SK-N-DZ (cell line): ENCODE data around the gene TMEM255B.
"Not testable (repeated sequence)": the region's sequence is repeated elsewhere in the genome, so short reads cannot be mapped to it uniquely, and the experiment has no call there.

Experiments used
- DNase-seq: peaks from one replicate; pipeline ENCODE4 v3.0.0-alpha.2; 2015; ENCODE audit warnings: low spot score

The TMEM255B gene

DNA sequence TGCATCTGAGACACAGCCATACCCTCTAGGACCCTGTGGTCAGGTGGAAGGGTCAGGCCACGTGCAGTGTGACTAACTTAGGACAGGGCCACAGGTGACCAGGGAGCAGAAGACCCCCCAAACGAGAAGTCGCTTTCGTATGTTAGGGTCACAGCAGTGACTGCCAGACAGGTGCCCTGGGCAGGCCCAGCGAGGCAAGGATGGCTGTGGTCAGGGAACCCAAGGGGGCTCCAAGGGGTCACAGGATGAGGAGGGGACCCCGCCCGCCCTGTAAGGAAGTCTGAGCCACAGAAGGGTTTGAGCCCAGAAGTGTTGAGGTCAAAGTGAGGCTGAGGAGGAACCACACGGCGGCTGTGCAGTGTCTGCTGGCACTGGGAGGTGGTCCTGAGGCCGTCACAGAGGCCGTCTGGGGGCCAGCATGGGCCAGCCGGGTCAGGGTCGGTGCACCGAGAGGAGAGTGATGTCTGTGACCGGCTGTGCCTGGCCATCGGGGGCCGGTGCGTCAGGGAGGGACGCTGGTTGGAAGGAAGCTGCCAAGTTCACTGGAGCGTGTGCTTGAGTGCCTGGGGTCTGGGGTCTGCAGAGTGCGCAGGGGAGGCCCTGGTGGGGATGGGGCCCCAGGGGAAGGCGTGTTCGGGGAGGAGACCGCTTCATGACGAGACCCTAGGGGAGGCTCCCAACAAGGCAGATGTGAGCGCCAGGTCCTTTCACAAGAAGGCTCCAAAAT is 24.8 kb upstream of the TMEM255B start:
- DNase-seq, result no peak

DNA sequence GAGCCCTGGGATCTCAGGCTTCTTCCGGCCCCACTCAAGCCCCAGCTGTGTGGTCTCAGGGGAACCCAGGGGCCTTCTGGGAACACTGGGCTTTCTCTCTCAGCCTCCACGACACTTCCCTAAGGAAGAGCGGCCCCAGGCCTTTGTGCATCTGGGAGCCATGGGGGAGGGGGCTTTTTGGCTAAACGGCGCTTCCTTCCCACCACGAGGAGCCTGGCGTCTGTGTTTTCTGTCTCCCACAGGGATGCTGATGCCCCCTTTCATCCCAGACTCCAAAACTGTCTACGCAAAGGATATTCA is 24.2 kb upstream of the TMEM255B start:
- DNase-seq, result no peak

DNA sequence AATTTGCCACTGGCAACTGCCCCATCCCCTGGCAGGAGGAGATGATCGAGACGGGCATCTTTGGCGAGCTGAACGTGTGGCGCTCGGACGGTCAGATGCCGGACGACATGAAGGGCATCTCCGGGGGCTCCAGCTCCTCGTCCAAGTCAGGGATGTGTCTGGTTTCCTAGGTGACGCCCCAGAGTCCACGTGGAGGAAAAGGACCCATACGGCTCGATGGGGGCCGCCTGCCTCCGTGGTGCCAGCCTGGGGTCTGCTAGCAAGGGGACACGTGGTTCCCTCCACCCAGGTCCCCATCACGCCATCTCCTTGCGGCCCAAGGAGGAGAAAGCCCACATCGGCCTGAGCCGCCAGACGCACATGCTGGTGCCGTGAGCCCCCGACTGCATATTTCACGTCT is 23.8 kb upstream of the TMEM255B start:
- no peak for DNase-seq

DNA sequence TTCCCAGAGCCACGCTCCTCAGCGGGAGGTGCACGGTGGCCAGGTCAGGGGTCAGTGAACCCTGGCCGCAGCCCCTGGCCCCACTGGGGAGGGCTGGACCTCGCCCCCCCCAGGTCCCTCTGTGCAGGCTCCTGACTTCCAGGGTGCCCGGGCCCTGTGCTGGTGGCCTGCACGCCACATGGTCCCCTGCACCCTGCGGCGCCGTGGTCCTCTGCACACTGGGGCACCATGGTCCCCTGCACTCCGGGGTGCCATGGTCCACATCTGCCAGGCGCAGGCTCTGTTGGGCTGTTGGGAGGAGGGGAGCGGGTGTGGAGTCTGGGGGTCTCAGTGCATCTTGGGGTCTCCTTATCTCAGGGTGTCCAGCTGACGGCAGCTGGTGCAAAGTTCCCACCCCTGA is 23.3 kb upstream of the TMEM255B start:
- DNase-seq, result no peak

DNA sequence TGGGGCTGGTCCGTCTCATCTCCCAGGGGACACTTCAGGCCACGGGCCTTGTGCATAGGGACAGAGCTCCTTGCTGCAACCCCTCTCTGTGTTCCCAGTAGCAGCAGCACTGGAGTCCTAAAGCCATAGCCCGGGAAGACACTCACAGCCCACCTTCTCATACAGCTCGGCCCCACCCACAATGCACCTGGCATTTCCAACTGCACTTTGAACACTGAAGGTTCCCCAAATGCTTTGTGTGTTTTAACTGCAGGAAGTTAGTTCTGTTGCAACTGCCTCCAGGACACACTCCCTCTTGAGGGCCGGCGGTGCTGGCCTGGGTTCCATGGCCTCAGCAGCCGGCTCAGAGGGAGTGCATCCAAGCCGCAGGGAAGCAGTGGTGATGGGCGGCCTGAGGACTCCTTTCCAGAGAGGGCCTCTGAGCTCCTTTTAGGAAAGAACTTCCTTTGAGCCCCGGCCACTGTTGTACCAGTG is 22.7 kb upstream of the TMEM255B start:
- DNase-seq, result no peak

DNA sequence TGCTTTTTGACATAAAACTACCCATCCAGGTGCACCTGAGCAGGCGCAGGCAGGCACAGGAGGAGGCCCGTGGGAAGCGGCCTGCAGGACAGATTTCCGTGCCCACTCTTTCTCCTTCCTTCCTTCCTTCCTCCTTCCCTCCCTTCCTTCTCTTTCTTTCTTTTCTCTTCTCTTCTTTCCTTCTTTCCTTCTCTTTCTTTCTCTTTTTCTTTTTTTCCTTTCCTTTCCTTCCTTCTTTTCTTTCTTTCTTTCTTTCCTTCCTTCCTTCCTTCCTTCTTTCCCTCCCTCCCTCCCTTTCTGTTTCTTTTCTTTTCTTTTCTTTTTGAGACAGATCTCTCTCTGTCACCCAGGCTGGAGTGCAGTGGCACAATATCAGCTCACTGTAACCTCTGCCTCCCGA is 21.2 kb upstream of the TMEM255B start:
- DNase-seq, result no peak

DNA sequence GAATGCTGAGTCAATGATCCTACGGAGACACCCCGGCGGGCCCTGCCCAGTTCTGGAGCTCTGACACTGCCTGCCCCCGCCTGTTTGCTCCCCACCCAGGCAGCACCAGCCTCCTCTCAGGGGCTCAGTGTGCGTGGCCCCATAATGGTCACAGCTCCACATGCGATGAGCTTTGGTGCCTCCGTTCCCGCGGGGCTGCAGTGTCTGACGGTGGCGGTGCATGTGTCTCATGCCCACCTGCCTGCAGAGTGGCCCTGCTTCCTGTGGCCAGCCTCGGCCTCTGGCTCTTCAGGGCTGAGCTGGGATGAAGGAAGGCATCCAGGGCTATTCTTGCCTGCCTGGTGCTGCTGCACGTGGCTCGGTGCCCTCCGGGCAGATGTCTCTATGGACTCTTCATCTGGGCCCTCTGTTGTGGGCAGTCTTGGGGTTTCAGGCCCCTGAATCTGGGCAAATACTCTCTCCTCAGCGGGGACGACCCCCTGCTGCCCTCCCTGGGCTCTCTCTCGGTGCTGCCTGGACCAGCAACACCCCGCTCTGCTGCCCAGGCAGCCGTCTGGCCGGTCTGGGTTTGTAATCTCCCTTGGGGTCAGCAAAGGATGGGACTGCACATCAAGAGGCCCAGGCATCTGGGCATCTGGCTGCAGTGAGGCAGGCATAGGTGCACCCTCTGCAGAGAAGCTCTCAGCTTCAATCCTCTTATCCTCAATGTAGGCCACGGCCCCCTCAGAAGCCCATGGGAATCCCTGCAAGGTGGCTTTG is 19.3 kb upstream of the TMEM255B start:
- DNase-seq, result no peak

DNA sequence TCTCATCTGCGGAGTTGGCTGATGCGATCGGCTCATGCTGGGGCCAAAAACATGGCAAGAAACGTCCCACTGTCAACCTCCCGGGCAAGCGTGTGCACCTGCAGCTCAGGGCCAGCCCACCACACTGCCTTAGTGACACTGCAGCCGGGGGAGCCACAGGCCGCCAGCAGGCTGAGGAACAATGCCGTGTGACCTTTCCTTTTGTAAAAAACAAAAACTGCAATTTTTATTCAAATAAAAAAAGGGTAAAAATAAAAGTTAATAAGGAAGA is 18.8 kb upstream of the TMEM255B start:
- DNase-seq, result no peak

DNA sequence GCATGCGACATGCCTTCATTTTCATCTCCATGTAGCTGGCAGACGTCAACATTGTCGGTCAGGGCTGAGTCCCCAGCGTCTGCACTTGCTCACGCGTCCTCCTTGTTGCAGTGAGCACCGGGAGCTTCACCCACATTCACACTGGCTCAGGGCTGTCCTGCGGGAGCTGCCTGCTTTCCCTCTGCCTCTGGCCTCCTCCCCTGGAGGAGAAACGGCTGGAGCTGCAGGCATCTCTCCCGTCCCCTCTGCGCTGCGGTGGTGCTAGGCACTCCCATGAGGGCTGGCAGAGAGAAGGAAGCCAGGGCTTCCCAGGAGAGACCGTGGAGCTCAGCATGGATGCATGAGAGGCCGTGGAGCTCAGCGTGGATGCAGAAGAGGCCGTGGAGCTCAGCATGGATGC is 18.4 kb upstream of the TMEM255B start:
- no peak for DNase-seq

DNA sequence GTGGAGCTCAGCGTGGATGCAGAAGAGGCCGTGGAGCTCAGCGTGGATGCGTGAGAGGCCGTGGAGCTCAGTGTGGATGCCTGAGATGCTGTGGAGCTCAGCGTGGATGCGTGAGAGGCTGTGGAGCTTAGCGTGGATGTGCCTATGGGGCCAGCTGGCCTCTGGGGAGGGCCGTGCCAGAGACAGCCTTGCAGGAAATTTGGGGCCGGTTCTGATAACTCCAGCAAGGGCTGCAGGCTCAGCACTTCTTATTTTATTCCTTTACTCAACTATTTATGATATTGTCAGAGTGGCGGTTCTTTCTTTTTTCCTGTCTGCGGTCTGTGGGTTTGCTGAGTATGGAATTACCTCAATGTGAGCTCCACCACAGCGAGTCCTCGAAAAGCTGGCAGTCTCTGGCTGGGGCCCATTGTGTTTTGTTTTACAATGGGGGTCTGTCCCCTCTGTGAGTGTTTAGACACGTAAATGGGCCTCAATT is 17.8 kb upstream of the TMEM255B start:
- no peak for DNase-seq

DNA sequence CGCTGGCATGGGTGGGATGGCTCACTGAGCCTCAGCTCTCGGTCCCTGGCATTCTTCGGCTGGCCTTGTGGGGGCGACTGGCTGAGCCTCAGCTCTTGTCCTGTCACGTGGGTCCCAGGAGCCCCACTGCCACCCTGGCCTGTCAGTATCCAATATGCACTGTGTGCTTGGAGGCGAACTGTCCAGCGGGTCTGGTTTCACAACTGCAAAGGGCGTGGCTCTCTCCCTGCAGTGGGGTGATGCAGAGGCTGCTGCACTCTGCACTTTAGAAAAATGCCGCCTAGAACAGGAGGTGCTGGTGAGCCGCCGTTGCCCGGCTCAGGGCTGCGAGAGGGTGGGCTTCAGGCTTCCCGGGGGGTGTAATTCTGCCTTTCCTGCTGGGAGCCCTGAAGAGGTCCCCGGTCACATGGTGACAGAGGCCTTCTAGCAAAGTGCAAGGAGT is 17.0 kb upstream of the TMEM255B start:
- peak; percentile 56 for DNase-seq

DNA sequence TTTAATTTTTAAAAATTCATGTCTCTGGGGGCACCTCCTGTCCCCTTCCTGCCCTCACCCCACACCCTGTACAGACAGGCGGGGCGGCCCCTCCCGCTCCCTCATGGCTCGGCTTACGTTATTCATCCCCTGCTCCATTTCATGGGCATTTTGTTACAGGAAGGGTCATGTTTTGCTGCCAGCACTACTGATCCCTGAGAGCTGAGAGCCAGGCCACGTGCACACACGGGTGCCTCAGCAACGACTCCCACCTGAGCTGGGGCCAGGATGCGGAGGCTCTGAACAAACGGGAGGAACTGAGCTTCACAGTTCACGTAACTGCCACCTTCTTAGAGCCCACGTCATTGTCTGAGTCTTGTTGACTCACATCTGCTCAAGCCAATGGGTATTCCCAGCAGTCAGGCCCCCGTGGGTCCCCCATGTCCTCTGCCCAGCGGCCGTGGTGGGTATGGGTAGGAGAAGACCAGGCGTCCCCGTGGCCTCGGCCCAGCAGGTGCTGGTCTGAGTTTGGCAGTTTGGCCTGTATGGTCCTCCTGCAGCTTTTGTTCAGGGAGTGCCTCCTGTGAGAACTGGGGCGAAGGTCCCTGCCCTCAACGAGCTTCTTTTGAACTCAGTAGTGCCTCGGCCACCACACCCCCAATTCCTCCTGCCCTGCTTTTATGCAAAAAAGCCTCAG is 16.4 kb upstream of the TMEM255B start:
- DNase-seq, result no peak

DNA sequence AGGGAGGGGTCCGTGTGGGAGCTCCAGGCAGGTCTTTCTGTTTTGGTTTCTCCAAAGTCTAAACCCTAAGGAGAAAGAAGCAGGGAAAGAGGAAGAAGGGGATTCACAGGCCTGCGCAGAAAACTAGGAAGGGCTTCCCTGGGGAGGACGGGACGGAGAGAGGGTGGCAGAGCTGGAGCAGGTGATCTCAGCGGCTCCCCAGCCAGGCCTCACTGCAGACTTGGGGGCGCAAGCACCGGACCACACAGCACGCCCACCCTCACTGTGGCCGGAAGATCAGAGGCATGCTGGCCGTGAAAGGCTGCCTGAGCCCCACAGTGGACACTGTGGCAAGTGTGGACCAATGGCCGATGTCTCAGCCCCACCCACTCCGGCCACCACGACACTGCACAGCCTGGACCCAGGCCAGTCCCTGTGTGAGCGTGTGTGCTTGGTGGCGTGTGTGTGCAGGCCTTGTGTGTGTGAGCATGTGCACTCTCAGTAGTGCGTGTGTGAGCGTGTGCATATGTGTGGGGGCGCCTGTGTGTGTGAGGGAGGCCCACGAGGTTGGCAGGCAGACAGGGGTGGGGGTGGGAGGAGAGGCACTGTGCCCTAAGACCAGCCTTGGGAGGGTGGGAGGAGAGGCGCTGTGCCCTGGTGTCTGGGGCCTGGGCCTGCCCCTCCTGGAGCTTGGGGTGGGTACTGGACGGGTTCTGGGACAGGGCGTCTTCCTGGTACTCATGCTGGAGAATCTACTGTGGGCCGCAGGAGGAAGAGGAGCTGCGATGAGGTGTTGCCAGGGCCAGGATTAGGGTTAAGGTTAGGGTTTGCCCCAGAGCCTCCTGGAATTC is 15.4 kb upstream of the TMEM255B start:
- no peak for DNase-seq

DNA sequence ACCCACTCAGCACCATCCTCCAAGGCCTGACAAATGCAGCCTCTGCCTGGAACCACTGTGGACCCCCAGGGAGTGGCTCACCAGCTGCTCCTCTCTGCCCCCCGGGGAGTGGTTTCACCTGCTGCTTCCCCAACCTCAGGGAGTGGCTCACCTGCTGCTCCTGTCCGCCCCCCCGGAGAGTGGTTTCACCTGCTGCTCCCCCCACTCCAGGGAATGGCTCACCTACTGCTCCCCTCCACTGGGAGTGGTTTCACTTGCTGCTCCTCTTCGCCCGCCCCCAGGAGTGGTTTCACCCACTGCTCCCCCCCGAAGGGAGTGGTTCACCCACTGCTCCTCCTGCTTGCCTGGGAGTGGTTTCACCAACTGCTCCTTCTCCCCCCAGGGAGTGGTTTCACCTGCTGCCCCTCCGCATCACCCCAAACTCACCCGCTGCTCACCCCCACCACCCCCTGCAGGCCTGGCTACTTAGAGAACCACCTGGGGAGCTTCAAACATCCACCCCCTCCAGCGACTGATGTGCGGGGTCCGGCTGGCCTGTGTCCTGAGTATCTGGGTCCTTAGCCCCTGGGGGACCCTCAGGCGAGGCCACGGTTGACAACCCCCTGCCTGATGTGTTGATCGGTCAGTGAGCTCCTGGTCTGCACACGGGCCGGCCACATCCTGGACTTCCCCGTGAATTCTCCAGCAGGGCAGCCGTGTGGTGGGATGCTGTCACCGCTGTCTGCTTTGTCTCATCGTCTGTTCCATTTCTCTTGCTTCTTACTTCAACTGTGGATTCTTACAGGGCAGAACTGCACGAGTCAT is 14.6 kb upstream of the TMEM255B start:
- no peak for DNase-seq

DNA sequence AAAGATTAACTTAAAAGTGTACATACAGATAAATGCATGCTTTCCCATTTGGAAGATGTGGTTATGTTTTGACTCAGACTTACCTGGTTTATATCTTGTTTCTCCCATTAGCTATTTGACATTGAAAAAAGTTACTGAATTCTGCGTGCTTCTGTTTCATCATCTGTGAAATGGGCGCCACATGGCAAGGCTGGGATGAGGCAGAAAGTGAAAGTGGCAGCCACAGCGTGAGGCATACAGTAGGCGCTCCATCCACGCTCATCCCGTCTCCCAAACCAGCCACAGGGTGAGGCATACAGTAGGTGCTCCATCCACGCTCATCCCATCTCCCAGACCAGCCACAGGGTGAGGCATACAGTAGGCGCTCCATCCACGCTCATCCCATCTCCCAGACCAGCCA is 14.0 kb upstream of the TMEM255B start:
- DNase-seq, result no peak

DNA sequence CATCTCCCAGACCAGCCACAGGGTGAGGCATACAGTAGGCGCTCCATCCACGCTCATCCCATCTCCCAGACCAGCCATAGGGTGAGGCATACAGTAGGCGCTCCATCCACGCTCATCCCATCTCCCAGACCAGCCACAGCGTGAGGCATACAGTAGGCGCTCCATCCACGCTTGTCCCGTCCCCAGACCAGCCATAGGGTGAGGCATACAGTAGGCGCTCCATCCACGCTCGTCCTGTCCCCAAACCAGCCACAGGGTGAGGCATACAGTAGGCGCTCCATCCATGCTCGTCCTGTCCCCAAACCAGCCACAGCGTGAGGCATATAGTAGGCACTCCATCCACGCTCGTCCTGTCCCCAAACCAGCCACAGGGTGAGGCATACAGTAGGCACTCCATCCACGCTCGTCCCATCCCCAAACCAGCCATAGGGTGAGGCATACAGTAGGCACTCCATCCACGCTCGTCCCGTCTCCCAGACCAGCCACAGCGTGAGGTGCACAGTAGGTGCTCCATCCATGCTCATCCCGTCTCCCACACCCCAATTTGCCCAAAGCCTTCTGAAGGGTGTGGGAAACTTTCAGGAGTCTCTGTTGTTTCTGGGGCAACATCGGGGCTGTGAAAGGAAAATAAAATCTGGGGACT is 13.4 kb upstream of the TMEM255B start:
- not testable (repeated sequence) for DNase-seq

DNA sequence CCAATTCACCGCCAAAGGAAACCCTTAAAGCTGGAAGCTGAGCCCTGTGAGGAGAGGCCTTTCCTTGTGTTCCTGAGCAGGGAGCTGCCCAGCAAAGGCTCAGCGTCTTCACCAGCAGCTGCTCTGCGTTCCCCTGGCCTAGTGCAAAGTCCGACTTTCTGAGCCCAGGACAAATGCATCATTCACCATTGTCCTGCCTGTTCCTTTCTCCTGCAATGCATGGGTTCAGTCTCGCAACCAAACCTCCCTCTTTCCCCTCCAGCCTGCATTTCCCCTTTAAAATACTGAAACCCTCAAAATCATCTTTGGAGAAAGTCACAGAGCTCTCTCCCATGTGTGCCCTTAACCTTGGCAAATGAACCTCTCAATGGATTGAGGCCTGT is 12.9 kb upstream of the TMEM255B start:
- DNase-seq, result no peak

DNA sequence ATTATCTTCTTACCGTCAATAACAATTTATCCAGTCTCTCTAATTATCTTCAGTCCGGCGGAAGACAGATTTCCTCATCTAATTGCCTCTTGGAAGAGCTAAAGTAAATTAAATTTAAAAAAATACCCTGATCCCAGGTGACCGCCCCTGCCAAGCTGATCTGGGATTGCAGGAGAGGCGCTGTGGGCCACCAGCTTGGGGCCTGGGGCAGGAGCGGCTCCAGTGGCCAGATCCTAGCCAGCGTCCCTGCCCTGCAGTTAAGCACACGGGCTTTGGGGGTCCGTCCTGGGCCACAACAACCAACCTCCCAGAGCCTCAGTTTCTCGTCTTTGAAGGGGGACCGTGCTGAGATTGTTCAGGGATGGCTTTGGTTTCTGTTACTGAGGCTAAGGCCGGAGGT is 12.4 kb upstream of the TMEM255B start:
- DNase-seq, result peak; percentile 42

DNA sequence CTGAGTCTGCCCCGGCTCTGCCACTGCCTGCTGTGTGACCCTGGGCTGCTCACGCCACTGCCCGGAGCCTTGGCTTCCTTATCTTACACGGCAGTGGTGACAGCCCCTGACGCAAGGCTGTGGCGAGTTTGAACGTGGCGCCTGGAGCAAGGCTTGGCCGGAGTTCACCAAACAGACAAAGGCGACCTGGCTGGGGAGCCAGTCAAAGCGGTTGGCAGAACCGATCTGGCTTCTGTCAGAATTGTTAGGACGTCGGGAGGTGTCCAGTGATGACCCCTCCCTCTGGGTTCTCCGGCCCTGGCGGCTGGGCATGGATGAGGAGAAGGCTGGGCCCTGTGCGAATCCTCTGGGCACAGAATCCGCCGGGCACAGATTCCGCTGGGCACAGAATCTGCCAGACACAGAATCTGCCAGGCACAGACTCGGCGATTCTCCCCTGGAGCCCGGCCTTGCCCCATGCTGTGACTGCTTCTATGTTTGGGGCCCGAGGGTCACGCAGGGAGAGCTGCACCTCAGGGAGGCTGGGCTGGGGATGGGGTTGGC is 11.7 kb upstream of the TMEM255B start:
- DNase-seq, result no peak

DNA sequence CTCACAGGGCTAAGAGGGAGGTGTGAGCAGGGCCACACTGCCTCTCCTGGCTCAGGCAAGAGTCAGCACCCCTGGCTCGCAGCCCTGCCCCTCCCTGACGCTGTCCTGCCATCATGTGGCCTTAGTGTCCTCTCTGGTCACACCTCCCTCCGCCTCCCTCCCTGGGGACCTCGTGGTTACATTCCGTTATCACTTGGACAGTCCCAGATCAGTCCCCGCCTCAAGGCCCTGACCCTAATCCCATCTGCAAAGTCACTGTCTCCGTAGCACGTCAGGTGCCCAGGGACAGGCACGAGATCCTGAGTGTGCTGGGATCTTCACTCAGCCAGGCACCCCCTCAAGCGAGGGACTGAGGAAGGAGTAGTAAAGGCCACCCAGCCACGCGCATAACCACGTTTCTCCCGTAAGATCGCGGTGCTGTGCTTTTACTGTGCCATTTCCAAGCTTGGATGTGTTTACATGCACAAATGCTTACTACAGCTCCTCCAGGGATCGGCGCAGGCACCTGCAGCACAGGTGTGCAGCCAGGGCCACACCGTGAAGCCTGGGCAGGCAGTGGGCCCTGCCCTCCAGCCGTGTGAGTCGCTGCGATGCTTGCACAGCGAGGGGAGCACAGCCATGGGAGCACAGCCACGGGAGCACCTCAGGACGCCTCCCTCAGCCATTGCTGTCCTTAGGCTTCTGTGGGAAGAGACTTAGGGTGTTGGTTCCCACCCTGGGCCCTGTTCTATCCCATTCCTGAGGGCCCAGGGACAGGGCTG is 10.7 kb upstream of the TMEM255B start:
- DNase-seq, result no peak
